Uterus (tissue), 4 donors: ENCODE data around the gene STIM2. TPM values are rescaled to one million over a fixed set of nuclear protein-coding genes. Genes with fewer than 3 reads are reported as not detected.
"Not testable (repeated sequence)": the region's sequence is repeated elsewhere in the genome, so short reads cannot be mapped to it uniquely, and the experiment has no call there.

Source experiments
- DNase-seq, 2 donors: peaks; one replicate each; pipeline ENCODE4 v3.0.0-alpha.2; 2019 to 2020
- H3K27ac ChIP-seq, 2 donors: fragments of 200-600 bp; sonication (generic); 1 replicate in 1 of 2; 2 replicates in 1 of 2; pipeline ENCODE4 v1.5.1; 2016 to 2018
- H3K27me3 ChIP-seq, 2 donors: fragments of 200-600 bp; sonication (generic); one replicate each; pipeline ENCODE4 v1.5.1; 2018 to 2019; ENCODE audit warnings: control low read depth in 1 of 2
- H3K36me3 ChIP-seq, 2 donors: fragments of 200-600 bp; sonication (generic); one replicate each; pipeline ENCODE4 v1.5.1; 2019; ENCODE audit warnings: control low read depth in 1 of 2
- H3K4me1 ChIP-seq, 2 donors: fragments of 200-600 bp; sonication (generic); one replicate each; pipeline ENCODE4 v1.5.1; 2018 to 2019; ENCODE audit warnings: control low read depth in 1 of 2
- H3K4me3 ChIP-seq, 2 donors: fragments of 200-600 bp; sonication (generic); 1 replicate in 1 of 2; 2 replicates in 1 of 2; pipeline ENCODE4 v1.5.1; 2018 to 2019; ENCODE audit warnings: mild to moderate bottlenecking in 1 of 2
- H3K9me3 ChIP-seq, 2 donors: fragments of 200-600 bp; sonication (generic); one replicate each; pipeline ENCODE4 v1.5.1; 2019; ENCODE audit warnings: control low read depth in 1 of 2
- POLR2A ChIP-seq, 2 donors: fragments of 450-650 bp; IDR thresholded peaks; one replicate each; pipeline ENCODE4 v1.6.1; 2016; ENCODE audit warnings: antibody characterized with exemption in 2 of 2, mild to moderate bottlenecking in 1 of 2, moderate library complexity in 1 of 2
- intact Hi-C: fragments of 100-400 bp; cut with DNase I; formaldehyde crosslinking; loops from one replicate; pipeline ENCODE4 v1.15.1; 2023; ENCODE audit warnings: low total_unique reads
- total RNA-seq, 4 donors: library from RNA; depleted of rRNA in 3 of 4; stranded (reverse); fragments of >200 nt in 3 of 4; gene quantifications; one replicate each; pipeline versions ENCODE4 v1.1.0 to v1.2.4, GENCODE V29; 2014 to 2023
- TF ChIP-seq, protein P1 (sequence below), 4 experiments: fragments of 200-600 bp in 2 of 4; fragments of 450-650 bp in 2 of 4; sonication (generic) in 2 of 4; IDR thresholded peaks; one replicate each; pipeline ENCODE4 v1.5.1; 2016 to 2019; ENCODE audit warnings: antibody characterized with exemption in 4 of 4, mild to moderate bottlenecking in 2 of 4, moderate library complexity in 1 of 4
- donor health status: DM: yes; HTN: yes; CAD: no.

STIM2 gene
- total RNA-seq, 4 donors from 2014 or later, result 27.9 to 38.2 (median 29.4) TPM

DNA sequence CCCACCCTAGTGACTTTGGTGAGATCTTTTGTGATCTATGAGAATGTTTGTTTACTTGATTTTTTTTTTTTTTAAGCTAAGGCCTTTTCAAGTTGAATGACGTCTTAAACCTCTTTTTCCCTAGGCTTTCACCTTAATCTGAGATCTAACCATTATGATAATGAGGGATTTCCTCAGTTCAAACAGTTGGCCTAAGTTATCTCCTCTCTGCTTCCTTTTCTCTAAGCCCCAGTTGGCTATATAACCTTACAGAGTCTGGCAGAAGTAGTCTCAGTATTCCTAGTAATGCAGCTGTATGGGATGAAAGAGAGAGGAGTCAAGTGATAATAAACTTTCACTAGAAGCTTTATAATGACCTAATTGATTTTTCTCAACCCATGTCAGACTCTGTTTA lies 99.0 kb downstream of the STIM2 start:
- H3K27ac ChIP-seq, result no peak overlapping the region
- TF ChIP-seq POLR2A (IDR thresholded peaks at IDR 0.05), result no peak
- TF ChIP-seq, protein P1, sequence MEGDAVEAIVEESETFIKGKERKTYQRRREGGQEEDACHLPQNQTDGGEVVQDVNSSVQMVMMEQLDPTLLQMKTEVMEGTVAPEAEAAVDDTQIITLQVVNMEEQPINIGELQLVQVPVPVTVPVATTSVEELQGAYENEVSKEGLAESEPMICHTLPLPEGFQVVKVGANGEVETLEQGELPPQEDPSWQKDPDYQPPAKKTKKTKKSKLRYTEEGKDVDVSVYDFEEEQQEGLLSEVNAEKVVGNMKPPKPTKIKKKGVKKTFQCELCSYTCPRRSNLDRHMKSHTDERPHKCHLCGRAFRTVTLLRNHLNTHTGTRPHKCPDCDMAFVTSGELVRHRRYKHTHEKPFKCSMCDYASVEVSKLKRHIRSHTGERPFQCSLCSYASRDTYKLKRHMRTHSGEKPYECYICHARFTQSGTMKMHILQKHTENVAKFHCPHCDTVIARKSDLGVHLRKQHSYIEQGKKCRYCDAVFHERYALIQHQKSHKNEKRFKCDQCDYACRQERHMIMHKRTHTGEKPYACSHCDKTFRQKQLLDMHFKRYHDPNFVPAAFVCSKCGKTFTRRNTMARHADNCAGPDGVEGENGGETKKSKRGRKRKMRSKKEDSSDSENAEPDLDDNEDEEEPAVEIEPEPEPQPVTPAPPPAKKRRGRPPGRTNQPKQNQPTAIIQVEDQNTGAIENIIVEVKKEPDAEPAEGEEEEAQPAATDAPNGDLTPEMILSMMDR (IDR thresholded peaks at IDR 0.05), result no peak

DNA sequence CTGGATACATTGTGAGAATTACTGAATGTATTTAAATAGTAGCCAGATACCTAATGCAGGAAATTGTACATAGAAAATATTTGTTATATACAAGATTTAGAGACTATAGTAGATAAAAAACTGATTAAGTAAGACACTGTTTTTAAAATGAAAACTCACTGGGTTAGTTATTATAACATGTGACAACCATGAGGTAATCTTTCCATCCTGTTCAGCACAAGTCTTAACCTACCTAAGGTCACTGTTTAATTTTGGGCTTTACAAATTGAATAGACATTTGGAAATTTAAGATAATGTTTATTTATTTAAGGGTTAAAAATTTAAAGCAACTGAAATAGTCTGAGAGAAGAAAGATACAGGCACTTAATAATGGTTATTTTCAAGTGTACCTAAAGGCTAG lies 102.1 kb downstream of the STIM2 start:
- Histone ChIP-seq H3K4me3 (no peak overlapping the region), H3K9me3 (no peaks in the 10 kb centered on the region), H3K4me1 (no peaks in the 10 kb centered on the region), H3K27me3 (no peaks in the 10 kb centered on the region), H3K27ac (no peak overlapping the region), H3K36me3 (no peaks in the 10 kb centered on the region)
- DNase-seq, result no peak
- intact Hi-C loops, result no loop called here
- TF ChIP-seq, protein P1 (IDR thresholded peaks at IDR 0.05), result no peak
- no peak for TF ChIP-seq POLR2A (IDR thresholded peaks at IDR 0.05)

More for the DNA sequence above, 99.0 kb downstream of the STIM2 start:
- Histone ChIP-seq H3K4me3 (no peak overlapping the region), H3K27me3 (no peaks in the 10 kb centered on the region), H3K36me3 (no peaks in the 10 kb centered on the region), H3K4me1 (no peaks in the 10 kb centered on the region), H3K9me3 (no peaks in the 10 kb centered on the region)
- intact Hi-C loops, result no loop called here
- DNase-seq, result no peak

DNA sequence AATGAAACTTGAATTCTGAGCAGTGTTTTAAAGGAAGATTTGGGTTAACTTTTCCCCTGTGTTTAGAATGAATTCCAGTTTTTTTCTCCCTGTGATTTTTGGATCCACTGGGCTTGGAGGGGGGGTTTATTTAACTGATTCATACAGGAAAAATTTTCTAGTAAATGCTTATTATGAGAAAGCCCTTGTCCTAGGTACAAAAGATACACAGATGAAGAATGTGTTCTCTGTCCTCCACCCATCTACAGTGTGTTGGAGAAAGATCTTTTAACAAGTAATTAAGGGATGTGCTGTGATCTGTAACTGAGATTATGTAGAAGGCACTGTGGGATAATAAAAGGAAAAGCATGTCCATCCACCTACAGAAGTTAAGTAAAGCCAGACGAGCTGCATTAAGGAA lies 103.9 kb downstream of the STIM2 start:
- H3K27ac ChIP-seq, result no peak overlapping the region
- intact Hi-C loops, result no loop called here
- no peaks in the 10 kb centered on the region for H3K36me3 ChIP-seq
- no peak overlapping the region for H3K4me3 ChIP-seq
- TF ChIP-seq POLR2A (IDR thresholded peaks at IDR 0.05), result no peak
- TF ChIP-seq, protein P1 (IDR thresholded peaks at IDR 0.05), result no peak
- H3K4me1 ChIP-seq, result no peaks in the 10 kb centered on the region
- no peak for DNase-seq
- H3K9me3 ChIP-seq, result no peaks in the 10 kb centered on the region
- no peaks in the 10 kb centered on the region for H3K27me3 ChIP-seq

DNA sequence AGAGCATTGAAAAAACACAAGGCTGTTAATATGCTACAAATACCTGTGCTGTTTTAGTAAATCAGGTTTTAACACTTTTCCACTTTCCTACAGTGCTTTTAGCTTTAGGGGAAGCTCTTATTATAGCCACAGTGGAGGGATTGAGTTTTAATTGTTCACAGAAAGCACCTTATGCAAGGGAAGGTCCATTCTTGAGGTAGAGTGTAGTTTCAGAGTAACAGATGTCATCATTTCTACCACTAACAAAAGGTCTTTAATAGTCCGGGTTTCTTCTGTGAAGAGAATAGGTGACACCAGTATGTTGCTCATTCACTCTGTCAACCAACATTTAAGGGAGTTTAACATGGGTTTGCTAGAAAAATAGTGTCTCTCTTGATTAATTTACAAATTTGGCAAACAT lies 104.4 kb downstream of the STIM2 start:
- TF ChIP-seq, protein P1 (IDR thresholded peaks at IDR 0.05), result no peak
- no peak for TF ChIP-seq POLR2A (IDR thresholded peaks at IDR 0.05)
- no peak for DNase-seq
- H3K4me1 ChIP-seq, result no peaks in the 10 kb centered on the region
- H3K4me3 ChIP-seq, result no peak overlapping the region
- H3K36me3 ChIP-seq, result no peaks in the 10 kb centered on the region
- H3K27ac ChIP-seq, result no peak overlapping the region
- H3K9me3 ChIP-seq, result no peaks in the 10 kb centered on the region
- no peaks in the 10 kb centered on the region for H3K27me3 ChIP-seq
- intact Hi-C loops, result no loop called here

DNA sequence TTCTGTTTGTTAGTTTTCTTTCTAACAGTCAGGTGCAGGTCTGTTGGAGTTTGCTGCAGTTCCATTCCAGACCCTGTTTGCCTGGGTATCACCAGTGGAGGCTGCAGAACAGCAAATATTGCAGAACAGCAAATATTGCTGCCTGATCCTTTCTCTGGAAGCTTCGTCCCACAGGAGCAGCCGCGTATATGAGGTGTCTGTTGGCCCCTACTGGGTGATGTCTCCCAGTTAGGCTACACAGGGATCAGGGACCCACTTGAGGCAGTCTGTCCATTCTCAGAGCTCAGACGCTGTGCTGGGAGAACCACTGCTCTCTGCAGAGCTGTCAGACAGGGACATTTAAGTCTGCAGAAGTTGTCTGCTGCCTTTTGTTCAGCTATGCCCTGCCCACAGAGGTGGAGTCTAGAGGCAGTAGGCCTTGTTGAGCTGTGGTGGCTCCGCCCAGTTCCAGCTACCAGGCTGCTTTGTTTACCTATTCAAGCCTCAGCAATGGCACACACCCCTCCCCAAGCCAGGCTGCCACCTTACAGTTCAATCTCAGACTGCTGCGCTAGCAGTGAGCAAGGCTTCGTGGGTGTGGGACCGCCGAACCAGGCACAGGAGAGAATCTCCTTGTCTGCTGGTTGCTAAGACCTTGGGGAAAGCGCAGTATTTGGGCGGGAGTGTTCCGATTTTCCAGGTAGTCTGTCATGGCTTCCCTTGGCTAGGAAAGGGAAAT lies 115.0 kb downstream of the STIM2 start:
- H3K4me1 ChIP-seq, H3K27ac ChIP-seq, intact Hi-C loops, H3K27me3 ChIP-seq, H3K9me3 ChIP-seq, H3K36me3 ChIP-seq, DNase-seq, H3K4me3 ChIP-seq: not testable (repeated sequence)
